Islet of Langerhans (tissue), 1 donor: ENCODE measurements around the gene CEP83.

Experiments used
- FAIRE-seq: peaks from one replicate; lab custom pipeline; 2011; peaks lifted over from hg19 to GRCh38; lab: Jason Lieb, UNC

CEP83 gene

DNA sequence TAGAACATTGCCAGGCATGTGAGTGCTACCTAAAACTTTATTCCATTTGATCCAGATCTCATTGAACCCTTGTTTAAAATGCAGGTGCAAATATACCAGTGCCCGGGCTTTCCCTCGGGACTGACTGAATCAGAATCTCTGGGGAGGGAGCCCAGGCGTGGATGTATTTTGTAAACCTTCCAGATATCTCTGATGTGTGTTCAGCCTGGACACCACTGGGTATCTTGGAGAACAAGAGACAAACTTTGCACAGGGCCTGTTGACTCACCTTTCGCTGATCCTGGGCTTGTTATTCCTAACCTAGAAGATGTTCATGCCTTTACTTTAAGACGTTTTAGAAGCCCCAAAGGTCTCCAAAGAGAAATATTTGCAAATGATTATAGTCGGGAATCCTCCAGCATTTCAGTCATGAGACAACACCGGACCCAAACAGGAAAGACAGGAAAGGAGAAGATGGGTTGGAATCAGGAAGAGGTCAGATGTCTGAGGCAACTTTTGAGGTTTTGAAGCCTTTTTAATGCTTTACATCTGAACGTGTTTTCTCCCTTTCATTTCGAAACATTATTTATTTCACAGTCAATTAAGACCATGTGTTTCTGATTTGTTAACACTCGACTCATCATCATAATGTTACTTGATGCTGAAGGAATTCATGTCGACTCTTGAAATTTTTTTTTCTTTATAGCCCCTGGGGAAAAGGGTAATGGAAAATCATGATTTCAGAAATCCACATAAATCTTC lies 192.7 kb downstream of the CEP83 start:
- FAIRE-seq = no peak

DNA sequence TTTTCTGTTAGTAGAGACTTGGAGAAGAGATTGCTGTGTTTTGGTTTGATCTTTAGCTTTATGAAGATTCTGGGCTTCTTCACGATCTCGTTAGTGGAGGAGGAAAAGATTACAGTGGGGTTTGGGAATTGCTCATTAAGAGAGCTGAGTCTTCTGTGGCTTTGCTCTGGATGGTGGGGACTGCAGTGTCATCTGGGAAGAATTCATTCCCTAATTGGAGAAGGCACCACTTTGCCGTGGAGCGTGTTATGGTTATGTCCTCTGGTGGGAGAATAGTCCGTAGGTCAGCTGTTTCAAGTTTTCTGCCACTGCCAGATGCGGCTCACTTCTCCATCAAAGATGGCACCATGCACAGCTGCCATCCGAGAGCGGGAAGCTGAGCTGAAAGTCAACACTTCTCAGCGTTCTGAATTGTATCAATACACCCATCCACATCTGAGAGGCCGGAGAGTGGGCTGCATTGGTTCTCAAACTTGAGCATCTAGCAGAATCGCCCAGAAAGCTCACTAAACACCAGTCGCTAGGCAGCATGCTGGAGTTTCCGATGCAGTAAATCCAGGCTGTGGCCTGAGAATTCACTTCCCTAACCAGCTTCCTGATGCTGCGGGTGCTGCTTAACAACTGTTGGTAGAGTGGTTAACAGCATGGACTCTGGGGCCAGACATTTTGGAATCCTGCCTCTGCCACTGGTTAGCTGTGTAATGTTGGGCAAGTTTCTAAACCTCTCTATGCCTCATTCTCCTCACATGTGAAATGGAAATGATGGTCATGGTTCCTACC lies 193.5 kb downstream of the CEP83 start:
- no peak for FAIRE-seq

DNA sequence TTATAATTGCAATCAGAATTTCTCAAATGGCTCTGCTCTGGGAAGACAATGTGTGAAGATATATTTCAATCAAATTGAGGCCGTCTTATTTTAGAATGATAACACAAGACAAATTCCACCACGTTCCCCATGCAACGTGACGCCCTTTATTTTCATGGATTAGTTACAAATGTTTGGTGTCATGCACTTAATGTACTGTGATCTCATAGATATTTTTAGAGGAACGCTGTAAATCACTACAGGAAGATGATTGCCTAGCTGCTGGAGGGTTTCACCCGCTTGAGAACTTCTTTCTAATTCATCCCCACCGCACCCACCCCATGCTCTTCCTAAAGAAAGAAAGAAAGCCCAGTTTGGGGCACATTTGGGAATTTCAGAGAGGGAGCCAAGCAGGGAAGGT lies 194.1 kb downstream of the CEP83 start:
- FAIRE-seq = no peak

DNA sequence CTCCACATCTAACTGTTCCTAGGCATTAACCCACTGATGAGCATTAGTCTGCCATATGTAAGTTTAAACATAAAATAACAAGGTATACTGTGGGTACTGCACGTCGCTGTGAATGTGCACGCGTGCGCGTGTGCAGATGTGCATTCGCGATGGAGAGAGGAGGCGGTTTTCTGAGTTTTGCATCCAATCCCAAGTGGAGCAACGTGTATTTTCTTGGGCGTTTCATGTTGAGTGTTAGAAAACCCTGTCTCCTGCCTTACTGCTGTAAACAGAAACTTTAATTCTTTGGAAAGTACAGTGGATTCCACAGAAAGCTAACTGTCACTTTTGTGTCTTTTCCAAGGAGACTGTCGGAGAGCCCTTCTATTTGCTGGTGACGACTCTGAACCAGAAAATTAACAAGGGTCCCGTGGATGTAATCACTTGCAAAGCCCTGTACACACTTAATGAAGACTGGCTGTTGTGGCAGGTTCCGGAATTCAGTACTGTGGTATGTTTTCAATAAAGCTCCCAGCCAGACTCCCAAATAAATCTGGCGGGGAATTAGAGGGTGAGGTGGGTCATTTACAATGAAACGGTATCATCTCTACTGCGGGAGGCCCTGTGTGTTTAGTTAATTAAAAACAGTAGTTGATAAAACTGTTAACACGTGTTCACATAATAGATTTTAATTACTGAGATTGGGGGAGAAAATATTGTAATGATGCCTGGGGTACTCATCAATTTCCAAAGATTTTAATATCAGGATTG lies 194.8 kb downstream of the CEP83 start:
- no peak for FAIRE-seq

DNA sequence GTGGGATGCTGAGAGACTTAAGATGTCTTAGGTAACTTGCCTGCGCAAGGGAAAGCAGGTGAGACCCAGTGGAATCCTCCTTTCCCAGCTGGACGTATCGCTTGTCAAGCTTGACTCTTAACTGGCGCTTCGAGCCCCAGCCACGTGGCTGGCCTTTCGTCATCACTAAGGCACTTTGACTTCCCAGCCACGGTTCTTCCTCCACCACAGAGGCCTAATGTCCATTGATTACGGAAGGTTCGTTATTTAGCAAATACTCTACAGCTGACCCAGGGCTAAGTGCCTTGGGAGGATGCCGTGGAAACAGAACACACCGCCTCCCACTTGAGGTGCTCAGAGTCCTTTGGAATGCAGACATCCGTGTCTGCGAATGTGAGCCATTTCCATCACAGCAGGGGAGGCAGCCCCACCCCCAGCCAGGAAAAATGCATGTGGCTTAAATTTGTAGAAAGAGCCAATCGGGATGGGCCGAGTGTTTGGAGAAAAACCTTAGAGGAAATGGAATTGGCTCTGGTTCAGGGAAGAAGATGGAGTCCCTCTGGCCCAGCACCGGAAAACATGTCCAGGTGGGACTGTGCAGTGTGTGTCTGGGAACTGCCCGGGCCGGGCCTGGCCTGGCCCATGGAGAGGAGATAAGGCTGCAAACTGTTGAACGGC lies 195.6 kb downstream of the CEP83 start:
- FAIRE-seq = no peak

DNA sequence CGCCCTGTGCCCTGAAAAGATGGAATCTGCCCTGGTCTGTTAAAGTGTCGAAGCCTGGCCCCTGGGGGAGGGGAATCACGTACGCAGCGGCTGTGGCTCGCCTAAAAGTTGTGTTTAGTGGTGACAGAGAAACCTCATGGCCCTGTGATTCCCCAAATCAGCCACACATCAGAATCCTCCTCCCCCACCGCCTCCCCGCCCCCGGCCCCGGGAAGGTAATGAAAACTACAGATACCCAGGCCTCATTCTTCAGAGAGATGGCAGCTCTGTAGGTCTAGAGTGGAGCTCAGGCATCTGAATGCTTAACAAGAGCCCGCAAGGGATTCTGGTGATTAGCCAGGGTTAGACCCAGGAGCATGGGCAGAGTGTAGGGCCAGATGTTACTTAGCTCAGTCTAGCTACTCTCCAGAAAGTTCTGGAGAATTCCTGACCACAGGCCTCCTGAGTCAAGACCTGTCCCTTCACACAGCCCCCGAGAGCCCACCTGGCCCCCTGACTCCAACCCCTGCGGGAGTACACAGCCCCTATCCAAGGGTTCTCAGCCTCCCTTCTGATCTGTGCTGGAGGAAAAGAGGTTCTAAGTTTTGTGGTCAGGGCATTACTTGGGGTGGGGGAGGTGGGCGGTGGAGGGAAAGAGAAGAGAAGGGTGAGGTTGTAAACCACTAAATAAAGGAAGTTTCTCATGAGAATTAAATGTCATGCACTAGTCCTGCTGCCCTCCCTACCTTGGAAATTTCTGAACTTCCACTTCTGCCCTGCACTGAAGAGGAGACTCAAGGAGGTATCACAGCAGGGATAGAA lies 196.5 kb downstream of the CEP83 start:
- no peak for FAIRE-seq

DNA sequence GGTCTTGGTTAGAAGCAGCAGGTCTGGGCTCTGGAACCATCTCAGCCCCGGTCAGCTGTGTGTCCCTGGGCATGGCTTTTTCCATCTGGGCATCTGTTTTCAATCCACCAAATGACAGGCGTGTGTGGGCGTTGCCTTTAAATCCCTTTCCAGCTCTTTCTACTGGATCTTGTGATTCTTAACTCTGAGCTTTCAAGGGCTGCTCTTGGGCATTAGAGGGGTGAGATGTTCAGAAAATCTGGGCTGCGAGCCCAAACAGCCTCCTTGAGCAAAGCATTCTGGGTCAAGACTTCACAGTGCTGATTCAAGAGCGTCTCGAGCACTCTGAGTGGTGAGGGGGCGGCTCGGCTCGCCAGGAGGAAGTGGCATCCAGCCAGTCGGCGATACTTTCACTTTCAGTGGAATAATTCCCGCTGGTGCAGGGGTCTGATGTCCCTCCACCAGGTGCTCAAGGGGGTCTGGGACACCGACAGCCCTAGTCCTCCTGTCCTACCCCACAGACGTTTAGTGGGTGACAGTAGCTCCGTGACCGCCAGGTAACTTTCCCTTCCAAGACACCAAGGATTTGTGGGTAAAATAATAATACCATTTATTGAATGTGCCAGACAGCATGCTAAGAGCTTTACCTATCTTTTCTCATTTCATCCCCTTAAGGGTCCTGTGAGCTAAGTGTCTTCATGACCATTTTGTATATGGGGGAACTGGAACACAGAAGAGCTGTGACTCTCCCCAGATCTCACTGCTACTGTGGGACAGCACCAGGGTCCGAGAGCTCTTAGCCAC lies 197.2 kb downstream of the CEP83 start:
- FAIRE-seq = no peak

DNA sequence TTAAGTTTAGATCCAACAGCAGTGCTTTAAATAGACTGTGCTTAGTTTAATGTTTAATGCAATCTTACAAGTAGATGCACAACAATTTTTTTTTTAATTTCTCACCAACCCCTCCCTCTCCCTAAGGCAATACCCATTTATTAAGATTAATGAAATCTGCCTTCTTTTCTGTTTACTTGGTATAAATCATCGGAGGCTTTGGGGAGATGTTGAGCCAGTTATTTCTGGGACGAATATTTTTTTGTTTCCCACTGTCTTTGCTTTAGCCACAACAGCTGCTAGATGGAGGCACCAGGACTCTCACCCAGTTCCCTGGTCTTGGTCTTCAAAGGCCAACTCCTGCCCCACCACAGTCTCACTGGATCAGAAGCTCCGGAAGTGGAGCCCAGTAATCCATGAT lies 197.9 kb downstream of the CEP83 start:
- no peak for FAIRE-seq

DNA sequence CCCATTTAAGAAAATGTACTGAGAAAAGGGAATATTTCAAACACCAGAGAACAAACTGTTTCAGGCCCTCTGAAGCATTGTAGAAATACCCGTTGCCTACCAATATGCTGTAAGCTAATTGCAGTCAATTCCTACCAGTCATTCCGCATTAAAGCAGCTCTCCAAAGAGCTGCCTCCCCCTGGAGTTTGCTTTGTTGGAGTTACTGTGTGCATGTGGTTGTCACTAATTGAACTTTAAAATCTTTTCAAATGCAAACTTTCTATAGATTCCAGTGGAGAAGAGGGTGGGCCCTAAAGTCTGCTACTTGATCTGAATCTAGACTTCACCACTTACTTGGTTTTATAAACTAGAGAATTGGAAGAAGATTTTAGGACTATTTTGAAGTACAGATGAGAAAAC lies 198.5 kb downstream of the CEP83 start:
- FAIRE-seq = no peak

DNA sequence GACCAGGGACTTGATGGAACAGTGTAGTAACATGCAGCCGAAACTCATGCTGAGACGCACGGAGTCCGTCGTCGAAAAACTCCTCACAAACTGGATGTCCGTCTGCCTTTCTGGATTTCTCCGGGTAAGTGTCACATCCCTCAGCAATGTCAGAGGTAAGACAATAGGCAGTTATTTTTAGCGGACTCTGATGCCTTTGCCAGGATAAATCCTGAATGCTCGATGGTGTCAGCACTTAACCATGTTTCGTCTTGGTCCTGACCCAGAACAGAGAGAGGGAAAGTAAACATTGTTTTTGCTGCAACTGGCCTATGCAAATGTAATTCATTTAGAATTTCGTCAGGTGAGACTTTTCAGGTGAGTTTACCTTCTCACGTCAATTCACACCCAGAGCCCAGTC lies 198.9 kb downstream of the CEP83 start:
- no peak for FAIRE-seq

DNA sequence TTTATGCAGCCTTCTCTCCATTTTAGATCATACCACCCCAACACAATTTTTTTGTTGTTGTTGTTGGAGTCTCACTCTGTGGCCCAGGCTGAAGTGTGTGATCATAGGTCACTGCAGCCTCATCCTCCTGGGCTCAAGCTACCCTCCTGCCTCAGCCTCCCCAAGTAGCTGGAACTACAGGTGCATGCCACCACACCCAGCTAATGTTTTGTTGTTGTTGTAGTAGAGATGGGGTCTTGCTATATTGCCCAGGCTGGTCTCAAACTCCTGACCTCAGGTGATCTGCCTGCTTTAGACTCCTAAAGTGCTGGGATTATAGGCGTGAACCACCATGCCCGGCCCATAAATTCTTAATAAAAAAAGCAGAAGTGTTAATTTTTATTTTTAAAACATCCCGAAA lies 199.7 kb downstream of the CEP83 start:
- FAIRE-seq = no peak

DNA sequence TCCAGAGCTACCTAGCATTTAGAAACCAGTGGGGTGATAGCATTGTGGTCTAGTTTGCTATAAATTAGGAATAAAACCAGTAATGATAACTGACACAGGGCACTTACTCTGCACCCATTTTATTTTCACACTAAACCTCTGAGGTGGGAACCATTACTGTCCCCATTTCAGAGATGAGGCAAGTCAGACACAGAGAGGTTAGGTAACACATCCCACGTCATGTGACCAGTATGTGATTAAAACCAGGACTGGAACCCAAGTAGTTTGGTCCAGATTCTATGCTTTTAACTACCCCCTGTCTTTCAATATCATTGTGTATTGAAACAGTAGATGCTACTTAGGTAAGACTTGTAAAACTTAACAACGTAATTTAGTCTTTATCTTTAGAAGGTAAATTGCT lies 201.1 kb downstream of the CEP83 start:
- FAIRE-seq = no peak
